ENCODE measurements around the gene PTAR1.

- TF ChIP-seq POLR2A (IDR thresholded peaks at IDR 0.05) = no peak
- TF ChIP-seq CTCF (IDR thresholded peaks at IDR 0.05) = no peak
Observed at GRCh38 chr9:69675563-69675962, 84.2 kb downstream of the PTAR1 start.
